Lower leg skin (tissue), 3 donors: ENCODE measurements around the gene SINHCAF.

ENCODE experiments used
- CTCF ChIP-seq, 3 donors: fragments of 450-650 bp; IDR thresholded peaks; one replicate each; pipeline ENCODE4 v1.5.1; 2016; ENCODE audit warnings: antibody characterized with exemption in 3 of 3, mild to moderate bottlenecking in 3 of 3, moderate library complexity in 2 of 3
- POLR2A ChIP-seq, 2 donors: fragments of 450-650 bp; IDR thresholded peaks; one replicate each; pipeline ENCODE4 v1.6.1; 2016 to 2017; ENCODE audit warnings: antibody characterized with exemption in 2 of 2, mild to moderate bottlenecking in 1 of 2, moderate library complexity in 1 of 2

- TF ChIP-seq CTCF (IDR thresholded peaks at IDR 0.05) (no peak), POLR2A (IDR thresholded peaks at IDR 0.05) (no peak)
These were observed 77.1 kb downstream of the SINHCAF start for GRCh38 chr12:31248815-31249214.
